ENCODE results near the gene FAM107B.
"Not testable (repeated sequence)": the region's sequence is repeated elsewhere in the genome, so short reads cannot be mapped to it uniquely, and the experiment has no call there.

Gene FAM107B

DNA sequence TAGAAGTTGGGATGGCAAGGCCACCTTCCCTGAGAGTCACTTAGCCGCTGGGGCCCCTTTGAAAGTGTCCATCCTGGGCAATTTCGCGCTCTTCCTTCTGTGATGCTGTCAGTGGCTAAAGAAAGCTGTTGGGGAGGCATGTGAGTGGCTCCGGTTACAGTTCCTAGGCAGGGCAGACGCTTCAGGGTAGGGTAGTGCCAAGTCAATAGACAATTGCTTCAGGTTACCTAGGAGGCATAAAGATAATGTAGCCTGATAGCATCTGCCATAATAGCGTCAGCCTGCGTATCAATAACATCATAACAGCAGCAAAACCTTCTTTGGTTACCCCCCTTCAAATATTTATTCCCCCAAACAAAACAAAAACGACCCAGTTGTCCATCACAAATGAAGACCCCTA, at the start of gene FAM107B:
TSS of gene FAM107B (minus strand) at position 101 of the 400 bp plus-strand sequence. CDS start 234 bp downstream, outside the sequence.
- no peak for DNase-seq

DNA sequence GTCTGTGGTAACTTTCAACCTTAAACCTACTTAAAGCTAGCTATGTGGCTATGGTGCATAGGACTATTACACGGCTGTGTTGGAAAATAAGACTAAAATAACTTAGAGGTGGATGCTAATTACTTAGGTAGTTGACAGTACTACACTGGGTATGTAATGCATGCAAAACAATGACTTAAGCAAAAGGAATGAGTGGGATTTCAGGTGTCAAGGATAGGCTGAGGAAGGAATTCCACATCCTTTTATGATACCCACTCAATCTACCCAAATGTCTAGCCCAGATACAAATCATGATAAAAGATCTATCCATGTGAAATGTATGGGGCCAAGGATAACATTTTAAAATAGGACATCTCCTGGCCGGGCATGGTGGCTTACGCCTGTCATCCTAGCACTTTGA, 49.3 kb upstream of the FAM107B start:
- no peak for DNase-seq

DNA sequence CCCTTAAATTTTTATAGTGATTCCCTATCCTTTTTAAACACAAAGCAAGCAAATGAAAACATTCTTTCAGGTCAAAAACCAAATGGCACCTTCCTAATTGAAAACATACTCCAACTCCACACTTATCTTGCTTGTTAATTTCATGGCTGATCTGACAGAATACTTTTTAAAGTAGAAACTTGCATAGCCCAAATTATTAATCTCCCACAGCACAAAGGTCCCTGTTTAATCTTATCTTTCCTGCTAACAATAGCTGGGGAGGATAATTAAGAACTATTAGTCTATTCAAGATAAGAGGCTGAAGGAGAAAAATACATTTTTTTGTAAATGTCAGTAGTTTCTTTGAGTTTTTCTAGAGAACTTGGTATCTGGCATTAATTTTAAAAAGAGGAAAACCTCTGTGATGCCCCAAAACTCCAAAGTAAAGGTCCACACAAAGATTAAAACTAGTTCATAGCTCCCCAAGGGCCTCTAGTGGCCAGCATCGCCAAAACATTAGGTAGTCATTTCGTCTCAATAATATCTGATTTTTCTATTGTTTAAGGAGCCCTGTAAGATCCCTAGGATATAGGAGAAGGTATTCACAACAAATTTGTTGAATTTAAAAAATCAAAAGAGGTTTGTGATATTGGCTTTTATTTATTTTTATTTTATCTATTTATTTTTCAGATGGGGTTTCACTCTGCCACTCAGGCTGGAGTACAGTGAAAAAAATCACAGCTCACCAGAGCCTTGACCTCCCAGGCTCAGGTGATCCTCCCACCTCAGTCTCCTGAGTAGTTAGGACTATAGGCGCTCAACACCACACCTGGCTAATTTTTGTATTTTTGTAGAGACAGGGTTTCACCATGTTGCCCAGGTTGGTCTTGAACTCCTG, 48.4 kb upstream of the FAM107B start:
- DNase-seq: no peak

DNA sequence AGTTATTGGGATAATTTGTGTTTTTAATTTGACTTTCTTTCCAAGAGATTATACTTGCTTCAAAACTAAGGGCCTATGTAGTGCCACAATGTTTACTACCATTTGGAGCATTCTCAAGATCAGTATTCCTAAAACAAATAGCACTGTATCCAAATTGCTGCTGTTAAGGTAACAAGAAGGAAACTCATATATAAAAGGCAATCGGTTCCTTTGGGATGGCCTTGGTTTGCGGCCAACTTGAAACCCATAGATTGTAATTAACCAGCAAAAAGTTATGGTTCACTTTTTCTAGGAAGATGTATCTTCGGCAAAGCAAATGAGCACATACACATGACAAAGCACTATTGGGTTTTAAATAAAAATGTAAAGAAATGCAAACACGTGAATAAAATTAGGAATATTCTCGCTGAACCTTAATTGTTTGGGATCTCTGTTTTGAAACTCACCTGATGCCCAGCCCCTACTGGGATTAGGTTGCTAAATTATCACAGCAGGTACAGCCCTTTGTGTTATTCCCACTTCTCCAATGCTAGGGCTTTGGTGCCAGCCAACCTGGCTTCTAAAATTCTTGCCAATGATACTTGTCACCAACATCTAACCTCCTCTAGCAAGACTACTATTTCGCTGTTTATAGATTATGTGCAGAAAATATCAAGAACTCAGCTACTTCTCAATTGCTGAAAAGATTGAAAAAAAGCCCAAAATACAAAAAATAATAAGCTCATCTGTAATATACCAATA, 47.1 kb upstream of the FAM107B start:
- DNase-seq: no peak

DNA sequence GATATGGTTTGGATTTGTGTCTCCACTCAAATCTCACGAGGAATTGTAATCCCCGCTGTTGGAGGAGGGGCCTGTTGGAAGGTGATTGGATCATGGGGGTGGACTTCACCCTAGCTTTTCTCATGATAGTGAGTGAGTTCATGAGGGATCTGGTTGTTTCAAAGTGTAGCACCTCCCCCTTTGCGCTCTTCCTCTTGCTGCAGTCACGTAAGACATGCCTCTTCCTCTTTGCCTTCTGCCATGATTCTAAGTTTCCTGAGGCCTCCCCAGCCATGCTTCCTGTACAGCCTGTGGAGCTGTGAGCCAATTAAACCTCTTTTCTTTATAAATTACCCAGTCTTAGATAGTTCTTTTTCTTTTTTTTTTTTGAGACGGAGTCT, 46.1 kb upstream of the FAM107B start:
- no peak for DNase-seq

DNA sequence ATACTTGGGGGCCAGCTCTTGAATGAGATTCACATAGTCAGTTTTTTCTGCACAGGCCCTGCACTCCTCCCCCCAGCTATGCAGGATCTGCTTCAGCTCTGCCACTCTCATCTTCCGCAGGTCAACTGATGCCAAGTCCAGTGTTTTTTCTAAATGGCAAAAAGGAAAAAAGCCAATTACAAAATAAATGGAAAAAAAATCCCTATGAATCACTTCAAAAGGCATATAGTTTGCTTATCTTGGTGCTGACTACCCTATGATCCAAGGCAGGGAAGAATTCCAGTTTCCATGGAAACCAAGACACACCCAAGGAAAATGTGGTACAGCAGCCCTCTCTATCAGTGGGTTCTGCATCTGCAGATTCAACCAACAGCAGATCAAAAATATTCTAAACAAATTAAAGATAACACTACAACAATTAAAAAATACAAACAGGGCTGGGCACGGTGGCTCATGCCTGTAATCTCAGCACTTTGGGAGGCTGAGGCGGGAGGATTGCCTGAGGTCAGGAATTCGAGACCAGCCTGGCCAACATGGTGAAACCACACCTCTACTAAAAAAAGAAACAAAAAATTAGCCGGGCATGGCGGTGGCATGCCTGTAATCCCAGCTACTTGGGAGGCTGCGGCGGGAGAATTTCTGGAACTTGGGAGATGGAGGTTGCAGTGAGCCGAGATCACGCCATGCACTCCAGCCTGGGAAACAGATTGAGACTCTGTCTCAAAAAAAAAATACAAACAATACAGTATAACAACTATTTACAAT, 45.5 kb upstream of the FAM107B start:
- no peak for DNase-seq

DNA sequence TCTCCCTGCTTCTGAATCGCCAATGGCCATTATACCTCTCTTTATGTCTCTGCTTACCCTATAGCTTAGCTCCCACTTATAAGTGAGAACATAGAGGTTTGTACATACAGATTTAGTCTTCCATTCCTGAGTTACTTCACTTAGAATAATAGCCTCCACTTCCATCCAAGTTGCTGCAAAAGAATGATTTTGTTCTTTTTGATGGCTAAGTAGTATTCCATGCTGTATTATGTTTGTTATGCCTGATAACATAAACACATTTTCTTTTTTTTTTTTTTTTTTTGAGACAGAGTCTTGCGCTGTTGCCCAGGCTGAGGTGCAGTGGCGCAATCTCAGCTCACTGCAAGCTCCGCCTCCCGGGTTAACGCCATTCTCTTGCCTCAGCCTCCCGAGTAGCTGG, 42.0 kb upstream of the FAM107B start:
- DNase-seq: not testable (repeated sequence)

DNA sequence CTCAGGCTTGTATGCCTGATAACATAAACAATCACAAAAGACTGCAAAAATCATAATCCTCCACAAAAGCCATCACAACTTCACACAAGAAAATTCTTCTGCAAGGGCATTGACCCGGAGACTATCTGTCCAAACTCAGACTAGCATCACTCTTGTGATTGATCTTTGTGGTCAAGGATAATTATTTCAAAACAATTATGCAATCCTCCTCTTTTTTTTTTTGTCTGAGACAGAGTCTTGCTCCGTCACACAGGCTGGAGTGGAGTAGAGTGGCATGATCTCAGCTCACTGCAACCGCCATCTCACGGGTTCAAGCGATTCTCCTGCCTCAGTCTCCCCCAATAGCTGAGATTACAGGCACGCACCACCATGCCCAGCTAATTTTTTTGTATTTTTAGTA, 41.0 kb upstream of the FAM107B start:
- no peak for DNase-seq

DNA sequence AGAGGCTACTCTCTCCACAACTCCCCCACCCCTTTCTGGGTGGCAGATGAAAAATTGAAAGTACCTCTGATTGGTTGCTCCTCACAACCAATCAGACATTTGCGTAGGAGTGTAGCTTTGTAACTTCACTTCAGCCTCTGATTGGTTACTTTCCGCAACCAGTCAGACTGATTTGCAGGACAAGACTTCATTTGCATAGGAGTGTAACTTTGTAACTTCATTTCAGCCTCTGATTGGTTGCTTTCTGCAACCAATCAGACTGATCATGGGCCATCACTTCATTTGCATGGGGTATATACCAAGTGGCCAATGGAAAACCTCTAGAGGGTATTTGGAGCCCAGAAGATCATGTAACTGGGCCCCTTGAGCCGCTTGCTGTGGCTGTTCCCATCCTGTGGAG, 37.6 kb upstream of the FAM107B start:
- no peak for DNase-seq

DNA sequence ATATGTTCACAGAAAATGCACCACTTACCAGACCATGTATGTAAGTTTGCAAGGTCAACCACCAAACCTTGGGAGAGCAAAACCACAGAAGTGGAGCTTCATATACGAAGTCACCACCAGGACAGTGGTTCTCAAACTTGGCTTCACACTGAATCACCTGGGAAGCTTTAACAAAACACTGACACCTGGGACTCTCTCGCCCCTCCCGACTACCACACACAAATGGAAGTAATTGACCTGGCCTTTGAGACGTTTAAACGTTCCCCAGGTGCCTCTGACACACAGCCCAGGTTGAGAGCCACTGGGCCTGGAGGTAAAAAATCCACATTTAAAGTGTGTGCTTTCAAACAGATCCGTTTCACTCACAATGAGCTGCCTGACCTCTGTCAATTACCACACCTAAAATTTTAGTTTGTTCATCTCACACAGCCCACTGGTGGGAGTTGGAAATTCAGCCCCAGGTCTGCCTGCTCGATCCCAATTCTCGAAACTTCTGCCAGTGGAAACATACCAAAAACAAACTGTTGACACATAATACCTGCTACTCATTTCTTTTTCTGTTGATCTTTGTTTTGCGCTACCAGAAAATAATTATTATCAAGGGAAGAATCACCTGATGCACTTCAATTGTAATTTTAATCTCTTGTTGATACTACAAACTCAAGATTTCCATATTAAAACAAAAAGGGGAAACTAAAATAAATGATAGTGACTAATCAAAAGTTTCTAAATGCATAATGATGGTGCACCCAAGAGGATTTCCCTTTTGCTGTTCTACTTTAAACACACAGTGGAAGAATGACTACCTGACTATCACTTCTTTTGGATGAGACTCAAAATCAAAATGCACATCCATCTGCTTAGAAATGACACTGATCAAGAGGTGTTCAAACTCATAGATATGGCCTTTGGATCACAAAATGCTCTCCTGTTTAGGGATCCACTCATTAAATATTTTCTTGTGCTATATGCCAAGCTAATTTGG, 36.6 kb upstream of the FAM107B start:
- no peak for DNase-seq

DNA sequence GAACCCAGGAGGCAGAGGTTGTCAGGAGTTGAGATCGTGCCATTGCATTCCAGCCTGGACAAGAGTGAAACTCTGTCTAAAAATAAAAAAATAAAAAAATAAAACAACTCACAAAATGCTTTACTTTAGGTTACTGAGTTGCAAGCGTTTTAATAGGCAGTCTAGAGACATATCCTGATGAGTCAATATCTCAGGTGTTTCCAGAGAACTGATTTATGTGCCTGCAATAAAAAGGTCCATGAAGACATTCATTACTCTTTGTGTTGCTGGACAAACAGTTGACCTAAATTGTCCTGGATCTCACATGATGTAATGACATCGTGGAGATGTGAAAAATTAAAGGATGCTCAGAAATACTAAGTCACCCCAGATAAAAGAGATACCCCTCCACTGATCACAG, 31.6 kb upstream of the FAM107B start:
- DNase-seq: no peak

DNA sequence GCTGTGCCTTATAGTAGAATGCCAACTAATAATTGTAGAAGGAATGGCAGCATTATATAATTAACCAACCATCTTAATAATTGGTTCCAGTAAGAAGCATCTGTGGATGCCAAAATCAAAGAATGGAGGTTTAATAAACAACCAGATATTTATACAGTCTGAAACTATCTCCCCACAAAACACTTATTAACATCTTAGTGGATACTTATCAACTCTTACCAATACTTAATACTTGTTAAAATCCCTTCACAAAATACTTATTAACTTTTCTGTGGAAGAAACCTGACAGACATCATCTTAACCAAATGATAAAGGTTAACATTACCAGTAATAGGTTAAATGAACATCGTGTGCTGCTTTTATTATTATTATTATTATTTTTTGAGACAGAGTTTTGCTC, 29.1 kb upstream of the FAM107B start:
- no peak for DNase-seq

DNA sequence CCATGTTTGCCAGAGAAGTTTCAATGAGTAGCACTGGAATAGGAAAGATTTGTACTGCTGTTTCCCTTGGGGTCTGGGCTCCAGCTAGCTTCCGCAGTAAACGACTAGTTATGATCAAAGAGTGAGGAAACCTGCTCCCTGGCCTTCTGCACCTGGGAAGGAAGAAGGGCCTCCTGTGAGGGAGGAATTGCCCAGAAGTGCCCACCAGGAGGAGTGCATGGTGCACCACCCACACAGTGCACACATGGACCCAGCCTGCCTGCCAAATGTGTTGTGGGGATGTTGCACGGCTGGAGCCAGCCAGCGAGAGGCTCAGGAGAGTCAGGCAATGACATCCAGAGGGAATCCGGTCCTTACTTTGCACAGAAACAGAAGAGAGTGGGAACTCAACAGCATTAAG, 27.0 kb upstream of the FAM107B start:
- DNase-seq: peak; percentile 26

DNA sequence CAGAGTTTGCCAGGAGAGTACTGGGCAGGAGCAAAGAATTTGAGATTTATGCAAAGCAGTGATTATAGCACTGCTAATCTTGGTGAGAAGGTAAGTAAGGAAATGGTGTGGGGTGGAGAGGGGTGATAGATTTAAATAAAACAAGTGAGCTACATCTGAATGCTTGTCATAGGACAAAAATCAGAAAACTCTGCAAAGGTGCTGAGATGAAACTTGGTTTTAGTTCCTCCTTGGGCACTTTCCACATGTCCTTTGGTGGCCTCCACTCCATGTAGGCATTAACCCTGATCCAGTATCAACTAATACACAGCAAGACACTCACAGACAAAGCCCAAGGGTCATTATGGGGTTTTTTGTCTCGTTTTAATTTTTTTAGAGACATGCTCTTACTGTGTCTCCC, 25.7 kb upstream of the FAM107B start:
- DNase-seq: no peak

DNA sequence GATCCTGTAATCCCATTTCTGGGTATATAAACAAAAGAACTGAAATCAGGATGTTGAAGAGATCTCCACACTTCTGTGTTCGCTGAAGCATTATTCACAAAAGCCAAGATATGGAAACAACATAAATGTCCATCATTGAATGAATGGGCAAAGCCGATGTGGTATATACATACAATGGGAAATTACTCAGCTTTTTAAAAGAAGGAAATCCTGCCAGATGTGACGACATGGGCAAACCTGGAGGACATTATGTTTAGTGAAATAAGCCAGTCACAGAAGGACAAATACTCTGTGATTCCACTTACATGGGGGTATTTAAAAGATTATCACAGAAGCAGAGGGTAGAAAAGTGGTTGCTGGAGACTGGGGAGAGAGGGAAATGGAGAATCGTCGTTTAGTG, 23.9 kb upstream of the FAM107B start:
- DNase-seq: no peak

DNA sequence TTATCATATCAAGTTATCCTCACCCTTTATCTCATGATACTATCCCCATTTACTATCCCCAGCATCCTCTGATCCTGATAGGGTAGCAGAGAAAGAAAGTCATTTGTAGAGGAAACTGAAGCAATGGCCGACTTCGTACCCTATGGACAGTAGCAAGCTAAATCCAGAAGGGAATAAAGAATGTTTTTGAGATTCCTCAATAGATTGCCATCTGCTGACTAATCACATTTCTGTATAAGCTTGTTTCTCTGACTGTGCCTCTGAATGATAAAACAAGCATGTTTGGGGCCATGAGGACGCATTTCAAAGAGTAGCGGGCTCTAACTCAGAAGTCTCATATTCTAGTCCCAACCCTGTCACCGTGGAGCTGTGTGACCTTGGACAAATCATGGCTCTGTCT, 13.2 kb upstream of the FAM107B start:
- no peak for DNase-seq

DNA sequence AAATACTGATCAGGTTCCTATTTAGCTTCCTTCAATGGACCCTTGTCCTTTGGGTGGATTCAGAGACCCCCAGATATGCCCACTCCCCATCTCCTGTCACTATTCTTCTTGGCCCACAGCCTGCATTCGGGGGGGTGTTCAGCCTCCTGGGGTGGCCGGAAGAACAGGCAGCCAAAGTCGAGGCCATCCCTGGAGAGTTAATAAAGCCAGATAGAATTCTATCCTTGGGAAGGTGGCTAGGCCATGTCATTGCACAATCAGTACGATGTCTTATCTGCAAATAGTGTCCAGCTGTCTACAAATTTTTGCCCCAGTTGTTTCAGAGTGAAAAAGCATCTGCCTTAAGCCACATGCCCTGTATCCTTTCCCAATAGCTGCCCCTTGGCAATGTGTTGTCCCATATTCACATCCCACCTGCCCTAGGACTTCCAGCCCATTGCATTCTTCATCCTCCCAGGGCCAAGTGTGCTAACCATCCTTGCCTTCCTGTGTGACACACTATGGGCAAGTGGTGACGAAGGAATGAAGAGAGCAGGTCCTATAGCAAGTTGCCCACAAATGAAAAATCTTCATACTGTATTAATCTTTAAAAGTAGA, 9.9 kb upstream of the FAM107B start:
- no peak for DNase-seq

DNA sequence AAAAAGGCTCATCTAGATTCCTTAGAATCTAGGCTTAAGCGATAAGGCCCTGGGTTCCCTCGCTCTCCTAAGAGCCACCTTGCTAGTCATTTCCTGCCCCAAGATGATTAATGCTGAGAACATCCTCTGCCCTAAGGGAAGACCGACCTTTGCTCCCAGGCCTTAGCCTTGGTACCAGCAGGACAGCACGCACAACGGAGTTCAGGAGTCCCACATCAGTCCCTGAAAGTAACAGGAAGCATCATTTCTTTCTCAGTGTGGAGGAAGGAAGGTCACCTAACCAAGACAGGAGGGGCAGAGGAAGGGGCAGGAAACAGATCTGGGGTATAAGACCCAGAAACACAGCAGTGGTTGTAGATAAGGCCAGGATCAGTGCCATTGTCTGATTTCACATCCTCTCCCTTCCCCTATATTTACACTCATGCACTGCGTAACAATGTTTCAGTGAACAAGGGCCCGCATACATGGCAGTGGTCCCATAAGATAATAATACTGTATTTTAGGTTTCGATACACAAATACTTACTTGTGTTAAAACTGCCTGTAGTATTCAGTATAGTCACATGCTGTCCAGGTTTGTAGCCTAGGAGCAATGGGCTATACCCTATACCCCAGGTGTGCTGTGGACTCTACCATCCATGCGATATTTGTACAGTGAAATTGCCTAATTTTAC, 8.1 kb upstream of the FAM107B start:
- no peak for DNase-seq

DNA sequence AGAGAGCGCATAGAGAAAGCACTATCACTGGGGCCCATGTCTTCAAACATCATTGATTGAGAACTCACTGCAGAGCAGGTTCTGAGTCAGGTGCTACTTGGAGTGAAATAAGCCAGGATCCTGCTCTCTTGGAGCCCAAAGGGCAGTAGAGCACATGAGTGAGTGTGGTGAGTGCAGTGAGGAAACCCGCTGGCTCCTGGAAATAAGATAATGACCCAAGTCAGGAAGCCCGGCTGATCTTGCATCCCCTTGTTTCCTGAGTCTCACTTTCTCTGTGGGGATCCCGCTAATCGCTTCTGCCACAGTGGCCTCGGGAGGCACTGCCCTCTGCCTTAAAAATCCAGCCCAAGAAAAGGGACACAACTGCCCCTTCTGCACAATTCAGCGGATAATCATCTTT, 7.1 kb upstream of the FAM107B start:
- DNase-seq: no peak

DNA sequence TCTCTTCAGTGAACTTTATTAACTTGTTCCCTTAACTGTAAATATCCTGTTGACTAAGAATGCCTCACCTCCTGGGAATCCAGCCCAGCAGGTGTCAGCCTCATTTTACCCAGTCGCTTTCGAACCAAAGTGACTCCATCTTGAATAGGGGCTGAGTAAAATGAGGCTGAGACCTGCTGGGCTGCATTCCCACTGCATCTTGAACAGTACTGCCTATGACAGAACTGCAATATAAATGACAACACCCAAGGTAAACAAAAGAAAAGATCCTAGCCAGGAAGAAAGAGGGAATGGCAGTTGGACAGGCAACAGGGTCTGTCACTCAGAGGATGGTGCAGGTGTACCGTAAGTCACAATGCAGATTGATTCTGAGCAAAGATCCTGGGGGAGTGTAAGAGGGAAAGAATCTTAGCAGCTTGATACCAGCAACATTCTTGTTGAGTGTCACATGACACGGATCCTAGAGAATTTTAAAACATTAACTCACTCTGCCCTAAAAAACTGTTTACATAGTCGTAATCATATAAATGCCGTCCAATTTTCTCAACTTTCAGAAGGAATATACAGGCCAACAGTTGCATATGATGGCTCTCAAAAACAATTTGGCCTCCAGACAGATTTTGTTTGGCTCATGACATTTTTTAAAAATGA, 4.4 kb upstream of the FAM107B start:
- DNase-seq: no peak

DNA sequence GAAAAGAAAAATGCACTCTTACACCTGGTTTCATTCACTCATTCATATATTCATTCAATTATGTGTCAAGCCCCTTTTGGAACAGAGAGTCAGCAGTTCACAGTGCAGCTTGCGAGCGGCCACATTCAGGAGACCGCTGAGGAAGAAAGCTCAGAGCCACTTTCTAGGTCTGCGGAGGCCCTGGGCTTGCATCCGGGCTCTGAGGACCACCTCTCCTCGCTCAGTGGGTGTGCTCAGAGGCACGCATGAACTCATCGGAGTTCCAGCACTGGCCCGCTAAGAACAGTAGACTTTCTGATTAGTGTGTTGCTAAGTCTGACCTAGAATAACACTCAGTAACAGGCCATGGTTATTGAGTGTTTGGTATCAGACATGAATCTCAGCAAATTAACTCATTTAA, 1.8 kb upstream of the FAM107B start:
- no peak for DNase-seq
